GM18507 (cell line): ENCODE data around the gene FBLIM1.

ENCODE experiments used
- DNase-seq: peaks from one replicate; pipeline ENCODE4 v3.0.0; 2011; ENCODE audit warnings: low read depth; ENCODE audit not compliant: insufficient read length; ENCODE audit errors: extremely low spot score
- FAIRE-seq: peaks from 2 replicates; lab custom pipeline; 2011; peaks lifted over from hg19 to GRCh38; lab: Jason Lieb, UNC

The FBLIM1 gene

DNA sequence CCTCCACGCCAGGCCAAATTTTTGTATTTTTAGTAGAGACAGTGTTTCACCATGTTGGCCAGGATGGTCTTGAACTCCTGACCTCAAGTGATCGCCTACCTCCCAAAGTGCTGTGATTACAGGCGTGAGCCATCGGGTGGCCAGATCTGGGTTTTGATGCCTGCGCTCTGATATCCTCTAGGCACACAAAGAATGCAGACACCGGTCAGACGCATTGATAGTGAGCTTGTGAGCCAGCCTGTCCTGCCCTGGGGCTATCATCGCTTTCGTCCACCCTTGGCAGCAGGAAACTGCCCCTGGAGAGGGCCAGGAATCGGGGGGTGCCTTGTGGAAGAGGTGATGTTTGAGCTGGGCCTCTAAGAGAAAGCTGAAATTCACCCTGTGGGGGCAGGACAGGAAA, 4.0 kb downstream of the FBLIM1 start:
- DNase-seq (no peak), FAIRE-seq (no peak)

DNA sequence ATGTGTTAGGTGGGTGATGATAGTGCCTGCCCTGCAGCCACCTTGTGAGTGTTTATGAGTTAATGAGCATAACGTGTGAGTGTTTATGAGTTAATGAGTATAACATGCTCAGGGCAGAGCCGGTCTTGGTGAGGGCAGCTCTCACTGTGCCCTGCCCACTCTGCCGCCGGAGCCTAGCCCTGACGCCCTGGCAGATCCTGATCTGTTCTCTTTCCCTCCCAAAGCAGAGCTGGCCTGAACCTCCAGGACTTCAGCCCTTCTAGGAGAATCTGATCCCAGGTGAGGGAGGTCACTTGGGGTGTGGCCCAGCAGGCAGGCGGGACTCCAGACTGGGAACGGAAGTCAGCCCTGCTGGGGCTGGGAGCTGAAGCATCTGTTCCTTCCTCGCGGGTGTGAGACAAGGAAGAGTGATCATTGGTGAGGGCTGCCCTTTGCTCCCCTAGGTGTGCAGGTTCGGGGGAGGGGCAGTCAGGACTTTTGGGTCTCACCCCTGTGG, 5.7 kb downstream of the FBLIM1 start:
- FAIRE-seq (no peak), DNase-seq (no peak)

DNA sequence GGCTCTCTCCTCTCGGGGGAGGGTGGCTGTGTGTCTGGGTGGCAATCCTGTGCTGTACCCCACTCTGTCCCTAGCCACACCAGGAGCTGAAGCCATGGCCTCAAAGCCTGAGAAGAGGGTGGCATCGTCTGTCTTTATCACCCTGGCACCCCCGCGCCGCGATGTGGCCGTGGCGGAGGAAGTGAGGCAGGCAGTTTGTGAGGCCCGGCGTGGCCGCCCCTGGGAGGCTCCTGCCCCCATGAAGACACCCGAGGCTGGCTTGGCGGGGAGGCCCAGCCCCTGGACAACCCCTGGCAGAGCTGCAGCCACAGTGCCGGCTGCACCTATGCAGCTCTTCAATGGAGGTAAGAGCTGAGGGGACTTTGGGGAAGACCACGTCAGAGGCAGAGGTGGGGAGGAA, 6.3 kb downstream of the FBLIM1 start:
- FAIRE-seq: no peak
- no peak for DNase-seq

DNA sequence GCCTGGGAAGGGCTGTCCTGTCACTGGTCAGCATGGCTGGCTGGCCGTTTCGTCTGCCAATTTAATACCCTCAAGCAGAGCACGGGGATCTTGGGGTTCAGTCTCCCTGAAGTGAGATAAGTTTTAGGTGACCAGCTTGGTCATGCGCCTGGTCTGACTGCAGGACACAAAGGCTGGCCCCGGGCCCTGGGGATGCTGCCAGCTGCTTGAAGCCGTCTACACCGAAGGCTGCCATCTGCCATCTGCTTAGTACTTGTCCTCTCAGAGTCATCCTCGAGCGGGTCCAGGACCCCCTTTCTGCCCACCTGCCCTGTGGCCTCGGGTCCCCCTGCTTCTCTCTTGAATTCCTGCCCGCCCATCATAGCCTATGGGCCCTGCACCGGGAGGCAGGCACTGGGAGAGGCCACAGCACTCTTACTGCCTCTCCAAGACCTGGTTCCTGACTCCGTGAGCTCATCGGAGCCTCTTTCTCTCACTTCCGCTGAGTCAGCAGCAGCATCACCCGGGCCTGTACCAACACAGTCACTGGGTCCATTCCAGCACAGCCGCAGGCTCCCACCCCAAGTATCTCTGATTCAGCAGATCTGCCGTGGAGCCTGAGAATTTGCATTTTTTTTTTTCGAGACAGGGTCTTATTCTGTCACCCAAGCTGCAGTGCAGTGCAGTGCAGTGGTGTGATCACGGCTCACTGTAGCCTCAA, 7.0 kb downstream of the FBLIM1 start:
- DNase-seq (no peak), FAIRE-seq (no peak)

DNA sequence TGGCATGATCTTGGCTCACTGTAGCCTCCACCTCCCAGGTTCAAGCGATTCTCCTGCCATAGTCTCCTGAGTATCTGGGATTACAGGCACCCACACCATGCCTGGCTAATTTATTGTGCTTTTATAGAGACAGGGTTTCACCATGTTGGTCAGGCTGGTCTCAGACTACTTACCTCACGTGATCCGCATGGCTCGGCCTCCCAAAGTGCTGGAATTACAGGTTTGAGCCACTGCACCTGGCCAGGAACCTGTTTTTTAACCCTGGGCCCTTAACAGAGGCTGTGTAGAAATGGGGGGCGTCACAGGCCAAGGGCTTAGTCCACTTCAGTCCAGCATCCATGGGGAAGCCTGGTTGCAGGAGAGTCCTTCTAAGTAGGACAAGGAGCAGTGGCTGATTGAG, 9.3 kb downstream of the FBLIM1 start:
- FAIRE-seq (no peak), DNase-seq (no peak)

DNA sequence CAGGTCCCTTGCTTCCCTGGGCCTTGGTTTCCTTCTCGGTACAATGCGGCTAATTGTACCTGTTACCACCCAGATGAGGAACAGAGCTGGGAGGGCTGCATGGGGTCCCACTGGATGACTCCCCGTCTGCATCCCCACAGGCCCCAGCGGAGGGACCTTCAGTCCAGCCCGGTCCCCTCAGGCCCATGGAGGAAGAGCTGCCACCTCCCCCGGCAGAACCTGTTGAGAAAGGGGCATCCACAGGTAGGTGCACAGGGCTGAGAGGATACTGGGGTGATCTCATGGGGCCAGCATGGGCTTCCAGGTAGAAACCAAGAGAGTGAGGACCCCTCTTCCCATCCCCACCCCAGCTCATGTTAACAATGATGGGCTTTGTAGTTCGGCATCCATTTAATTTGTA, 9.8 kb downstream of the FBLIM1 start:
- FAIRE-seq (no peak), DNase-seq (no peak)

DNA sequence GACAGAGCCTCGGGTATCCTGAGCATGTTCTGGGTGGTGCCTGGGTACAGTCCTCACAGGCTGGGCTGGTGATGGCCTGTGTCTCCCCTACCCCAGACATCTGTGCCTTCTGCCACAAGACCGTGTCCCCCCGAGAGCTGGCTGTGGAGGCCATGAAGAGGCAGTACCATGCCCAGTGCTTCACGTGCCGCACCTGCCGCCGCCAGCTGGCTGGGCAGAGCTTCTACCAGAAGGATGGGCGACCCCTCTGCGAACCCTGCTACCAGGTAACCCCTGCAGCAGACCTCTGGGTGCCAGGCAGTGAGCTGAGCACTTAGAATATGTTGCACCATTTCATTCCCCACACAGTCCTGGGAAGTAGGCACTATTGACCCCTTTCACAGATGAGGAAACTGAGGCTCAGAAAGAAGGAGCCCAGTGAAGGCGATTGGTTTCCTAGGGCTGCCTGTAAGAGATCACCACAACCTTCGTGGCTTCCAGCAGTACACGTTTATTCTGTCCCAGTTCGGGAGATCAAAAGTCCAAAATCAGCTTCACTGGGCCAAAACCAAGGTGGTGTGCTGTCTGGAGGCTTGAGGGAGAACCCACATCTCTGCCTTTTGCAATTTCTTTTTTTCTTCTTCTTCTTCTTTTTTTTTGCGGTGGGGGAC, 11.8 kb downstream of the FBLIM1 start:
- no peak for FAIRE-seq
- DNase-seq: no peak

DNA sequence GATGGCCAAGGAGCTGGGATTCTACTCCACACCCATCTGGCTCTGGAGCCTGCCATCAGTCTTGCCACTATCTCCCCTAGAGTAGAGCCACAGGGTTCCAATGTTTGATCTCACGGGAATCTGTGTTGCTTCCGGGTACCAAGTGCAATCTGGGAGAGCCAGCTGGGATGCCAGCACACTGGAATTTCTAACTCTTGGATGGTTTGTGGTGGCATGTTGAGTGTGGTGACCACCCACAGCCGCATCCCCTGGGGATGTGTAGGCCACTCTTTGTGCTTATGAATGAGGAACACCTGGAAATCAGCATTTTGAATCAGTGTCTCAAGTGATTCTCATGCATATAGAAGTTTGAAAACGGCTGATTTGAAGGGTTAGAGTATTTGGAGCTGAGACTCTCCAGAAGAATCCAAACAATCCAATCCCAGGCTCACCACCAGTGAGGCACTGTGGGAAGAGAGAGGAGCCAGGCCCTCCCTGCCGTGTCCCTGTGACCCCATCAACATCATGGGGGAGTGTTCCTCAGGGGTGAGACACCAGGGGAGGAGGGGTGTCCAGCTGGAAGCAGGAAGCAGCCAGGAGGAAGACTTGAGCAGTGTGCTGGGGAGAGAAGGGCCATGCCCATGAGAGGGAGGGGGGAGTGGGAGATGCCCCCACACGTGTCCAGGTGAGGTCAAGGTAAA, 13.4 kb downstream of the FBLIM1 start:
- FAIRE-seq: no peak
- no peak for DNase-seq

DNA sequence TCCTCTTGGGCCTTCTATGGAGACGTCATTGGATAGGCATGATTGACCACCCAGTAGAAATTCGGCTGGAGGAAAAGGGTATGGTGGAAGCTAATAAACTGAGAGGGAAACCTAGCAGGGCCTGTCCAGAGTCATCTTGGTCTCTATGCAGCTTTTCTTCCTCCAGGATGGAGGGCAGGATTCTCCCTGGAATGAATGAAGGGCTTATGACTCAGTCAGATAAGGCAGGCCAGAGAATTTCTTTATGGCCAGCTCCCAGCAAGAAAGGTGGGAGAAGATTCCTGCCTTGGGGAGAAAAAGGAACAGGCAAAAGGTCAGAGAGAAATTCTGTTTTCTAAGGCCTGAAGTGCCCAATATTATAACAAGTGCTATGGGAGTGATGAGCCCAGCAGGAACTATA, 17.1 kb downstream of the FBLIM1 start:
- FAIRE-seq (no peak), DNase-seq (no peak)

DNA sequence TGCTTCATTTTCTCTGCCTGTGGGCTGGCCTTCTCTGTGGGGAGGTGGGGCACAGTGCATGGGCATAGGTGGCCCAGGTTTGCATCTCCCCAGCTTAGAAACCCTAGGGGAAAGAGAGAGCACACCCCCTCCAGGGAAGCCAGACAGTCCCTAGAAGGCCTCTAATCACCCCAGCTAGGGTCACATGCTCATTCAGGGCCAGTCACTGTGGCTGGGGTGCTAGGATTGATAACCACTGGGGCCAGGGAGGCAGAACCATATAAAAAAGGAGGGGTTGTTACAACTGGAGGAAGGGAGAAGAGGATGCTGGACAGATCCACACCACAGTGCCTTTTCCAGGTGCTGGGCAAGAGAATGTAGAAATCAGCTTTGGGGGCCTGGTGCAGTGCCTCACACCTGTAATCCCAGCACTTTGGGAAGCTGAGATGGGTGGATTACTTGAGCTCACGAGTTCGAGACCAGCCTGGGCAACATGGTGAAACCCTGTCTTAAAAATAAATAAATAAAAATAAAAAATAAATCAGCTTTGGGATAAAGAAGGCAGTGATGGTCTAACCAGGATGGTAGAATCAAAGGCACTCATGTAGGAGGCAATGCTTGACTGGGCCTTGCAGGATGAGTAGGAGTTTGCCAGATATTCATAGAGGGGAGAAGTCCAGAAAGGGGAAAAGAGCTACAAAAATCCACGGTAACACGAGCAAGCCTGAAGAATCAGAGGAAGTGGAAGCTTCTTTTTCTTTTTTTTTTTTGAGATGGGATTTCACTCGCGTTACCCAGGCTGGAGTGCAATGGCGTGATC, 19.5 kb downstream of the FBLIM1 start:
- no peak for FAIRE-seq

DNA sequence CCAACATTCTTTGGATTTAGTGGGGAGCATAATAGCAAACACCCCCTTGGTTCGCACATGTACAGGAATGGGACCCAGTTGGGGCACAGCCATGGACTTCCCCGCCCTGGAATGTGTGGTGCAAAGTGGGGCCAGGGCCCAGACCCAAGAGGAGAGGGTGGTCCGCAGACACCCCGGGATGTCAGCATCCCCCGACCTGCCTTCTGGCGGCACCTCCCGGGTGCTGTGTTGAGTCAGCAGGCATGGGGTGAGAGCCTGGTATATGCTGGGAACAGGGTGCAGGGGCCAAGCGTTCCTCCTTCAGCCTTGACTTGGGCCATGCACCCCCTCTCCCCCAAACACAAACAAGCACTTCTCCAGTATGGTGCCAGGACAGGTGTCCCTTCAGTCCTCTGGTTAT, 27.1 kb downstream of the FBLIM1 start:
- FAIRE-seq: no peak
- no peak for DNase-seq

More for the DNA sequence above, 19.5 kb downstream of the FBLIM1 start:
- no peak for DNase-seq

DNA sequence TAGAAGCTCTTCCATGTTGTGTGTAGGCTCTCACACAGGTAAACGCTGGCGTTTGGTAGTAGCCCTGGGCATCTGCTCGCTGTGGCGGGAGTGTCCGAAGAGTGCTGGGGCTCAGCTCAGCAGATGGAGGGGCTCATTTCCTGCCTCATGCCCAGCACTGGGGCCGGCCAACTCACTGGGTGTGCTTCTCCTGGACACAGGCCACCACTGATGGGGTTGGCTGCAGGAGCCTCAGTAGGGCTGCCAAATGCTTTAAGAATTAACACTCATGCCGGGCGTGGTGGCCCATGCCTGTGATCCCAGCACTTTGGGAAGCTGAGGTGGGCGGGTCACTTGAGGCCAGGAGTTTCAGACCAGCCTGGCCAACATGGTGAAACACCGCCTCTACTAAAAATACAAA, 28.0 kb downstream of the FBLIM1 start:
- FAIRE-seq (no peak), DNase-seq (no peak)

DNA sequence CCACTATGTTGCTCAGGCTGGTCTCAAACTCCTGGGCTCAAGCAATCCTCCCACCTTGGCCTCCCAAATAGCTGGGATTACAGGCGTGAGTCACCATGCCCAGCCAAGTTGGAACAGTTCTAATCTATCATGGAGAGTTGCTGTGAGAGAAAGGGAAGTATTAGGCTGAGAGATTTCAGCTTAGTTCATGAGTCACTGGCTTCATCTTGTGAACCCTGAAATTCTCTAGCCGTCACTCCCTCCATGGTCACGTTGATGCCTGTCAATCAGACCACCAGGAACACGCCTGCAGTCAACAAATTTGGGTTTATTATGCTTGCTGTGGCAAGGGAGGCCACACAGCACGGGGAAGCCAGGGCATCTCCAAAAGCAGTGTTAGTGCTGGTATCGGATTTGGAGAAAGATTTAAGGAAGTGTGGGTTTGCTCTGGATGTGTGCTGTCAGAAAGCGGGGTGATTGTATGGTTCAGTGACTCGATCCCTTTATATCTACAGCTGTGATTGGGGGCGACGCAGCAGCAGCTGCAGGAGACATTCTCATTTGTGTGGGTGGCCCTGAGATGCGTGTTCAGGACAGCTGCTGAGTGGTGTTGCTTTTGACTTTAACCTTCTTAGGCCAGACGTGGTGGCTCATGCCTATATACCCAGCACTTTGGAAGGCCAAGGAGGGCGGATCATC, 30.2 kb downstream of the FBLIM1 start:
- no peak for DNase-seq

DNA sequence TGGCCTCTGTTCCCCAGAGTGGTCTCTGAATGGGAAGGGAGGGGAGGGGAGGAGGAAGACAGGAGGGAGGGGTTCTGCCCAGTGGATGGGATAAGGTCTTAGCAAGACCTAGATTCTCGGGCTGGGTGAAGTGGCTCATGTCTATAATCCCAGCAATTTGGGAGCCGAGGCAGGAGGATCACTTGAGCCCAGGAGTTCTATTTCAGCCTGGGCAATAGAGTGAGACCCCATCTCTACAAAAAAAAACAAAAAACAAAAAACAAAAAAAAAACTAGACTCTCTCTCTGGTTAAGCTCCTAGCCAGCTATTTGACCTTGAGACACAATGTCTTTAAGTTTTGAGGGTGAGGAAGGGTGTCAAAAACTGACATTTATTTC, 37.5 kb downstream of the FBLIM1 start:
- FAIRE-seq: no peak

More for the DNA sequence above, 30.2 kb downstream of the FBLIM1 start:
- FAIRE-seq: no peak

DNA sequence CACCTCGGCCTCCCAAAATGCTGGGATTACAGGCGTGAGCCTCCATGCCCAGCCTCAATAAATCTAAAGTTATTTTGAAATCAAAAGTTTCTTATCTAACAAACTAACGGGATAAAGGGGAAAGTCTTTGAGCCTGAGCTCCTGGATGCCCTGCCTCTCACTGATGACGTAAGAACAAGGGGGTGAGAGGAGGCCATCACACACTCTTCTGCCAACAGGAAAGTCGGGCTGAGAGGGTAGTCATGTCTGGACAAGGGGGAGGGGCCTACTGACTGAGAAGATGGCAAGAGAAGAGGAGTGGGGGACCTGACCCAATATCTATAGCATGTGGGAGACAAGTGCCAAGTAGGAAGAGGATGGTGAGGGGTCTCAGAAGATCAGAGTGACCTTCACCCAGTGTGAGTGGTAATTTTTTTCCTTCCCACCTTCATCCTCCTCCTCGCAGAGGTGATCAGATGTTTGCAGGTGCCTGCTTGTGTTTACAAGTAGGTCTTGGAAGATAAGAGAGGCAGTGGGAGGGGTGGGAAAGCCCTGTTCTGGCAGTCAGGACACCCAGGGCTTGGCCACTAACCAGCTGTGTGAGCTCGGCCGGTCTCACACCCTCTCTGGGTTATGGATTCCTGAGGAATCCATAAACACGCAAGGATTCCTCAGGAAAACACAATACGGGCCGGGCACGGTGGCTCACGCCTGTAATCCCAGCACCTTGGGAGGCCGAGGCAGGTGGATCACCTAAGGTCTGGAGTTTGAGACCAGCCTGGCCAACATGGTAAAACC, 39.2 kb downstream of the FBLIM1 start:
- FAIRE-seq: no peak
- DNase-seq: no peak

More for the DNA sequence above, 37.5 kb downstream of the FBLIM1 start:
- DNase-seq: no peak

DNA sequence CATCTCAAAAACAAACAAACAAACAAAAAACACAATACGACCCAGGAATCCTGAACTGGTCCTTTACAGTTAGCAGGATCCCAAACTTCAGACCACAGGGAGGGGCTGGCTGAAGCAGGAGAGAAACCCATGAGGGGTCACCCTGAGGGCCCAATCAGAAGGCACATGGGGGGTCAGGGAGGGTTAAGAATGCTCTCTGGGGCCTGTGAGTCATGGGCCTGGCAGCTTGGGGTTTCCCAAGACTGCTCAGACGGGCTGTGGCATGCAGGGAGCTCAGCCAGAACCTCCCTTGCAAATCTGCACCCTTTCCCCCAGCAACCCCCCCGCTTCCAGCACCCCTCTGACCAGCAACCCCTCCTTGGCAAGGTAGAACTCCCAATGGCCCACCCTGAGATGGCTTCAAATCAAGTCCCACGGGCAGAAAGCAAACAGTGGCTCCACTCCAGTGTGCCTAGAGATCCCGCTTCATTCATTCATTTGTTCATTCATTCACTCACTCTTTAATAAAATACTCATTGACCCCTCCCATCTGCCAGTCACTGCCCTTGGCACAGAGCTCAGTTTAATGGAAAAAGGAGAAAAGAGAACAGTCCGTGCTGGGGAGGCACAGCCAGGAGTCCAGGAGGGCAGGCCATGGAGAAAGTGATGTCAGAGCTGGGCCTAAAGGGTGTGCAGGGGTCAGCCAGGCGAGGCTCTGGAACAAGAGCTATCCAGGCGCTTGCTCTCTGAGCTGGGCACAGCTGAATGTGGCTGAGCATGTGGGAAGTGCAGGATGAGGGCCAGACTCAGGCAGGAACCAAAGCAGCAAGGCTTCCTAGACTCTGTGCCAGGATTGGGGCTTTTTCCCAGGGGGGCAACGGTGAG, 40.6 kb downstream of the FBLIM1 start:
- no peak for FAIRE-seq
- DNase-seq: no peak

DNA sequence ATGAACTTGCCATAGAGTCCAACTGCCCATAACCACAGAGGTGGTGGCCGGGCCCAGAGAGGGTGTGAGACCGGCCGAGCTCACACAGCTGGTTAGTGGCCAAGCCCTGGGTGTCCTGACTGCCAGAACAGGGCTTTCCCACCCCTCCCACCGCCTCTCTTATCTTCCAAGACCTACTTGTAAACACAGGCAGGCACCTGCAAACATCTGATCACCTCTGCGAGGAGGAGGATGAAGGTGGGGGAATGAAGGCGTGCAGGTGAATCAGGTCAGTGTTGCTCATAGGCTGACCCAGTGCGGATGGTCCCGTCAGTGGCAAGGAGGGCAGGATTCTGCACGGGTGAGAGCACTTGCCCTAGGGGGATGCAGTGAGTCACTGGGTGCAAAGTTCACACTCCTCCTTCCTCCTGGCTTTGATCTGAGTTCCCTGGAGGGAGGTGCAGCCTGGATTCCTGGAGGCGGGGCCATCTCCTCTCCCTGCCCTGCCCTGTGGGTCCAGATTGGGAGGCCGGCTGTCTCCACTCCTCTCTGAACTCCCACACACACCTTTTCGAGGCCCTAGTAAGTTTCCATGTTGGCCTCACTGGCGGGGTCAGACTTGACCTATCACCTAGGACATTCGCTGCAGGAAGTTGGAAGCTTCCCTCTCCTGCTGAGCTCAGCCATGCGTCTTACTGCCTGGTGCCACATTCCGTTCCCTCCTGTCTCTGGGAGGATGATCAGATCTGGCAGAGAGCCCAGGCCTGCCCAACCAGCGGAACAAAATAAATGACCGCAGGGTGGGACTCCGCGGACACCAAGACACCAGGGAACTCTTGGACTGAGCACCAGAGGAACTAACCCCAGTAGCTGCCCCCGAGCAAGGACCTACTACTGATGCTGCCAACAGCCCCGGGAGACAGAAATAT, 41.6 kb downstream of the FBLIM1 start:
- no peak for DNase-seq
- no peak for FAIRE-seq
